Activated CD8-positive, alpha-beta memory T cell treated with anti-CD3 and anti-CD28 coated beads, Interleukin-2, amount 50 U/mL, for 1 hour (primary cell): ENCODE results near the gene AGXT2.

Source experiments
- DNase-seq: peaks from one replicate; pipeline ENCODE4 v3.0.0-alpha.2; 2020; ENCODE audit errors: extremely low read depth

Gene AGXT2

GRCh38 chr5:35047785-35048404 is at the start of gene AGXT2:
TSS of gene AGXT2 (minus strand) at chr5:35047949. CDS start at chr5:35047892, 57 bp downstream.
- DNase-seq = no peak

- no peak for DNase-seq
Measured at GRCh38 chr5:35096932-35097331, 49.2 kb upstream of the AGXT2 start.

GRCh38 chr5:35096216-35096615 is 48.5 kb upstream of the AGXT2 start:
- no peak for DNase-seq

- no peak for DNase-seq
Measured at GRCh38 chr5:35095366-35095765, 47.6 kb upstream of the AGXT2 start.

GRCh38 chr5:35094948-35095347 is 47.2 kb upstream of the AGXT2 start:
- no peak for DNase-seq

- DNase-seq = no peak
Measured at GRCh38 chr5:35092703-35093102, 45.0 kb upstream of the AGXT2 start.

- no peak for DNase-seq
Measured at GRCh38 chr5:35091704-35092103, 44.0 kb upstream of the AGXT2 start.

GRCh38 chr5:35089334-35090314 is 41.9 kb upstream of the AGXT2 start:
- DNase-seq = no peak

- DNase-seq = no peak
Measured at GRCh38 chr5:35087991-35088390, 40.2 kb upstream of the AGXT2 start.

- no peak for DNase-seq
Measured at GRCh38 chr5:35083150-35083549, 35.4 kb upstream of the AGXT2 start.

- DNase-seq = no peak
Measured at GRCh38 chr5:35082530-35082929, 34.8 kb upstream of the AGXT2 start.

- DNase-seq = no peak
Measured at GRCh38 chr5:35081134-35081533, 33.4 kb upstream of the AGXT2 start.

- DNase-seq = no peak
Measured at GRCh38 chr5:35073160-35073559, 25.4 kb upstream of the AGXT2 start.

- no peak for DNase-seq
Measured at GRCh38 chr5:35069188-35069587, 21.4 kb upstream of the AGXT2 start.

- no peak for DNase-seq
Measured at GRCh38 chr5:35067985-35068384, 20.2 kb upstream of the AGXT2 start.

GRCh38 chr5:35066260-35066795 is 18.6 kb upstream of the AGXT2 start:
- no peak for DNase-seq

GRCh38 chr5:35063414-35063813 is 15.7 kb upstream of the AGXT2 start:
- DNase-seq = no peak

GRCh38 chr5:35061211-35061770 is 13.5 kb upstream of the AGXT2 start:
- no peak for DNase-seq

- no peak for DNase-seq
Measured at GRCh38 chr5:35060236-35060635, 12.5 kb upstream of the AGXT2 start.

GRCh38 chr5:35059251-35059650 is 11.5 kb upstream of the AGXT2 start:
- no peak for DNase-seq

GRCh38 chr5:35058374-35058788 is 10.6 kb upstream of the AGXT2 start:
- no peak for DNase-seq

GRCh38 chr5:35056686-35057085 is 8.9 kb upstream of the AGXT2 start:
- no peak for DNase-seq
